ENCODE results near the gene PRKCE. TPM values are rescaled to one million over a fixed set of nuclear protein-coding genes. Genes with fewer than 3 reads are reported as not detected.

PRKCE gene
- total RNA-seq, 1 experiment from 2014 or later = 14.8 TPM

- ChIA-PET RAD21 (ENCODE audit: low non-redundant PET in 1 of 2, low total read pairs in 2 of 2, uncharacterized antibody in 2 of 2, unreplicated experiment in 2 of 2) (no interaction called here), CTCF (no interaction called here), POLR2A (no interaction called here)
- Histone ChIP-seq H3K36me3 (ENCODE audit: control insufficient read depth in 1 of 2, insufficient read depth in 2 of 2, low read length in 2 of 2) (no peaks in the 10 kb centered on the region), H3K27me3 (ENCODE audit: insufficient read depth, low read length) (no peaks in the 10 kb centered on the region), H3K4me1 (ENCODE audit: control insufficient read depth in 1 of 2, insufficient read depth in 2 of 2, low read length in 2 of 2) (no peaks in the 10 kb centered on the region), H3K79me2 (ENCODE audit: insufficient read depth, low read length) (no peaks in the 10 kb centered on the region), H3K9me2 (ENCODE audit: insufficient read depth) (no peaks in the 10 kb centered on the region), H3K4me3 (replicated peaks in 1 of 2; ENCODE audit: low read depth in 1 of 2, low read length in 2 of 2) (no peak overlapping the region), H3K4me2 (ENCODE audit: low read length) (no peak overlapping the region), H3K27ac (ENCODE audit: low read depth, low read length) (no peak overlapping the region), H3K9ac (ENCODE audit: low read length) (no peak overlapping the region), H2AFZ (ENCODE audit: low read depth, low read length, poor library complexity, severe bottlenecking) (no peak overlapping the region), H3K9me3 (ENCODE audit: control insufficient read depth in 1 of 2, insufficient read depth in 1 of 2, low read depth in 1 of 2, low read length in 2 of 2) (no peaks in the 10 kb centered on the region), H4K20me1 (ENCODE audit: insufficient read depth) (no peaks in the 10 kb centered on the region)
- no peak for TF ChIP-seq CTCF (IDR thresholded peaks at IDR 0.05 in 2 of 3, conservative IDR thresholded peaks at IDR 0.05 in 1 of 3; ENCODE audit: borderline replicate concordance in 1 of 3, insufficient read depth in 1 of 3, low read depth in 2 of 3, low read length in 2 of 3)
- TF ChIP-seq EGR1 (IDR thresholded peaks at IDR 0.05; ENCODE audit: low read depth) = no peak
- TF ChIP-seq ZNF274 (IDR thresholded peaks at IDR 0.05; ENCODE audit: low read depth, low read length) = no peak
- TF ChIP-seq EZH2 (IDR thresholded peaks at IDR 0.05) = no peak
- no peak for TF ChIP-seq TCF7L2 (IDR thresholded peaks at IDR 0.05; ENCODE audit: borderline replicate concordance, extremely low read depth, insufficient read depth, insufficient read length)
- no peak for TF ChIP-seq JUND (IDR thresholded peaks at IDR 0.05)
- TF ChIP-seq REST (IDR thresholded peaks at IDR 0.05; ENCODE audit: low read depth) = no peak
- TF ChIP-seq RAD21 (IDR thresholded peaks at IDR 0.05; ENCODE audit: low read depth) = no peak
- TF ChIP-seq SIN3A (IDR thresholded peaks at IDR 0.05; ENCODE audit: low read depth) = no peak
- TF ChIP-seq POLR2AphosphoS5 (IDR thresholded peaks at IDR 0.05; ENCODE audit: low read depth, low read length) = no peak
- no peak for TF ChIP-seq POLR2A (IDR thresholded peaks at IDR 0.05; ENCODE audit: borderline replicate concordance, extremely low read depth, insufficient read depth, insufficient read length)
- no peak for TF ChIP-seq ZBTB33 (IDR thresholded peaks at IDR 0.05; ENCODE audit: extremely low read depth, insufficient replicate concordance, low read length)
- no peak for TF ChIP-seq CBX3 (IDR thresholded peaks at IDR 0.05; ENCODE audit: low read depth)
- TF ChIP-seq ZFX (IDR thresholded peaks at IDR 0.05) = no peak
- no peak for TF ChIP-seq SRF (IDR thresholded peaks at IDR 0.05; ENCODE audit: low read depth)
- no peak for TF ChIP-seq CEBPB (IDR thresholded peaks at IDR 0.05; ENCODE audit: low read depth)
- TF ChIP-seq ATF3 (IDR thresholded peaks at IDR 0.05) = no peak
- intact Hi-C loops (cut with micrococcal nuclease) = no loop called here
- no peak for DNase-seq (ENCODE audit: low read depth, low spot score)
- BruUV-seq (replicated peaks) = no TSS peak
- no peak for ATAC-seq
Observed at GRCh38 chr2:46135228-46135855, 483.9 kb downstream of the PRKCE start.
